ENCODE data around the gene GPANK1.

The GPANK1 gene

DNA sequence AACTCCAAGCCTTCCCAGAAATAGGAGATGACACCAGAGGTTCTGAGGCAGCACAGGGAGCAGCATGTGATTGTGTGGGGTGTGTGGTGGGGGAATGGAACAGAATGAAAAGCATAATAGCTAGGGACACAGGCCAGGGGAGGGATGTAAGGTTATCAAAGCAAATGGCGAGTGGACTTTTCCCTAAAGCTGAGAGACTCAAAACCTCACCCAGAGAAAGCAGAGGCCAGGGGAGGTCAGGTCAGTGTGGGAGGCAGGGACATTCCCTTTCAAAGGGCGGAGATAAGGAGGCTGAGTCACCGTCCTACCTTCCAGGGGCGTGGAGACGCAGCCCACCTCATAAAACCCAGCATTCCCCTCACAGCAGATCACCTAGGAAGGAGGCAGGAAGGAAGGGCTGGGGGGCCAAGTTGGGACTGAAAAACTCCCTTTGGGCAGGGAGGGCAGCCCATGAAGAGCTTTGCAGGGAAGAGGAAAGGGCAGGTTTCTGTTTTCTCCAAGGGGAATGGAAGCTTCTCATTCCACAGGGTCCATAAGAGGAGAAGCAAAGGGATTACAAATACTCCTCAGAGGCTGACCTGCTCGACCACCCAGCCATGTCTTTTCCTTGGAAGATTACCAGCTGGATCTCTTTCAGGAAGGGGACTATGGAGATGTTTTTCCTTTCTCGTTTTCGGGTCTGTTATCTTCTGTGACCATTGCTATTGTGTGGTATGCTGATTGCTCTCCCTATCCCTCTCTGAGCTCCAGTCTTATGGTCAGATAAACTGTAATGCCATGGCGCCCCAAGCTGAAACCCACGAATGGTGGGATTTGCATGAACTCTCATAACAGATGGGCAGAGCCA is 25.7 kb upstream of the GPANK1 start:
- no peak for FAIRE-seq

DNA sequence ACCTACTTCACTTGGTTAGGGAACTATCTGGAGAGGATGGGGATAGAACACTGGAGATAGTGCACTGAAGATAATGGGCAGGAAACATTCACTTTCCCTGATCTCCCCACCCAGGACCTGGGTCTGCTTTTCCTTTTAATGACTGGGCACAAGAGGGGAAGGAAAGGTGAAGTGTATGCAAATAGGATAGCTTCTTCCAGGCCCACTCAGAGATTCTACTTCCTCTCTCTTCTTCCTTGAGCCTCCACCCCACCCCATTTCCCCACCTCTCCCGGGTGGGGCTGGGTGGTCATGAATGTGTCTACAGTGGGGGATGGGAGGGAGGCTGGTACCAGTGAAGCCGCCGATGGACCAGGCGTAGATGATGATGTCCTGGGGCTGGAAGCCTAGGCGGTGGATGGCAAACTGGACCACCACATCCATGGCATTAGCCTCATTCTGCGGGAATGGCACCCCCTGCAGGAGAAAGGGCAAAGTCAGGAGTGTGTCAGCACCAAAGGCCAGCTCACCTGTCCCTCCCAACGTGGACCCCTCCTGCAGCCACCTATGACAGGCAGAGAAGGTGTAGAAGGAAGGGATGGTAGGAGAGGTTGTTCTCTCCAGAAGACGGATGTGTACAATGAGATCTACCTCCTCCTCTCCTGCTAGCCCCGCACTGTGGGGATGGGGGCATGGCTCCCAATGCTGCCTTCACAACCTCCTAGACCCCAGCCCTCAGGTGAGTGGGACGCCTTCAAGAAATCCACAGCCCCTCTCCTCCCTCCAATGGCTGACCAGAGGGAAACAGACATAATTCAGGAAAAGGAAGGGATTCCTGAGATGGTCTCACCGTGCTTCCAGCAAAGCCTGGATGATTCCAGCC is 24.7 kb upstream of the GPANK1 start:
- no peak for FAIRE-seq

DNA sequence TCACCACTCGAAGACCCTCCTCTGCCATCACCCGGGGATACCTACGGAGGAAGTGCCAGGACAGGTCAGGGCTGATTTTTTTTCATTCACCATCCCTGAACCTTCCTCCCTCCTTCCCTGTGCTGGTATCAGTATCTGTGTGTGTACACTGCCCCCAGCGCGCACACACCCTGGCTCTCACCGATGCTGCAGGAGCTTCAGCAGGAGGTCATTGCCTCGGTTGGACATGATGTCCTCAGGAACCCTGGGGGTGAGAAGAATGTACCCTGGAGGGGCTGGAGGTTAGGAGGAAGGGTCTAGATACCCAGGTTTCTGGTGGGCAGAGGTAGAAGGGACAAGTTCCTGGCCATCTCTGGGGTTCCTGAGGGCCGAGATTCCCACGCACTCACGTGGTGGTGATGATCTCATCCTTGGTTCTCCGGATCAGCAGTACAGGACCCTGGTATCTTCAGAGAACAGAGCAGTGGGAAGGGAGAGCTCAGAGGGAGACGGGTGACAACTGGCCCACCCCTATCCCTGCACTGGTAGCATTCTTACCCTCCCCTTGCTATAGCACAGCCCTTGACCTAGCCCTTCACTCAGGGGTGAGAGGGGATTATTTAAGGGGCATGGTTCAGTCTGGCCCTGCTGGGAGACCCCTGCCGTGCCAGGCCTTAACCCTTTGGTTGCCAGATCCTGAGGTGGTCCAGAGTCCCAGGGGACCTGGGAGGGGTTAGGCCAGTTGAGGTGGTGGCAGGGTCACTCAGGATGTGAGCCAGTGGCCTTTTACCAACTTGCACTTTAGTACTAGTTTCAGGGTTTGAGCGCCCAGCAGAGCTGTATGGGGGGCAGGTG is 23.3 kb upstream of the GPANK1 start:
- no peak for FAIRE-seq

DNA sequence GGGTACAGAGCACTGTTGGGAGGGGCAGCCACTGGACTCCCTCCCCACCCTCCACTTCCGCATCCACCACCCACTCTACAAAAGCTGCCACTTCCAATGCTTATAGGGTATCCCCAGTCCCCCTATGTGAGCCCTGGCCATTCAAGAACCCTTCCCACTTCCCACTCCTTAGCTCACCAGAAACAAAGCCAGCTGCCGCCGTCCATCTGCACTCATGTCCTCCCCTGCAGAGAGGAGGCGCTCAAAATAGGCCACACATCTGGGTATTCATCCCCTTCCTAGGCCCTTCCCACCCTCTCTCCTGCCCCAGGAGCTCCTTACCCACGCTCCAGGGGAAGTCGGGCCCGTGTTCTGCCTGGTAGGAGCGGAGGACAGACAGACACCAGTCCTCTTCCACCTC is 22.5 kb upstream of the GPANK1 start:
- no peak for FAIRE-seq

DNA sequence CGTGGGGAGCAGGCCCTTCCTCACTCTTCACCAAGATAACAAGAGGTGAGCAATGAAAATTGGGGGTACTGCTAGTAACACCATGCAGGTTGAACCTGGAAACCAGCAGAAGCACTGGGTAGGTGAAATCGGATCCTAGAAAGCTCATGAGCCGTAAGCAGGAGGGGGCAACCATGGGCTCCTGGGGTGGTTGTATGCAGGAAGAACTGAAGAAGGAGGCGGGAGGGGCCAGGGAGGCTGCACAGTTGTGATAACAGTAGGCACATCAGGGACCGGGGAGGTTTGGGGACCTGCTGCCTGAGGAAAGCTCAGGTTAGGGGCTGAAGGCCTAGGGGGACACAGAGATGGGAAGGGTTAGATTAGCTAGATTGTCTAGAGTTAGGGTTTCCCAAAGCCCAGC is 21.7 kb upstream of the GPANK1 start:
- FAIRE-seq: no peak

DNA sequence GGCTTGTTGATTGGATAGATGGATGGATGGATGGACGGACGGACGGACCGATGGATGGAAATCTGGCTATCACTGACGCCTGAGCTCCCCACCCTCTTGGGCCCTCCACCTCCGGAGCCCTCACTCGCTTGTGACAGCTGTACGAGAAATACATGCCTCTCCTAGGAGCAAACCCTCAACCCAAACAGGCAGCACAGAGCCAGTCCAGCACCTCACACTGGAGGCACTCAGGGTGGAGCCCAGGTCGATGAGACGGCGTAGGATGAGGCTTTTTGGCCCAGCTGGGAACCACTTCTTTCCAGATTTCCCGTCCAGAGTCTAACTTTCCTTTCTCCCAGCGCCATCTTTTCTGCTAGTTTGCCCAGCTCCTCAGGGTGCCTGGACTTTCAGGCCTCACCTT is 18.8 kb upstream of the GPANK1 start:
- no peak for FAIRE-seq

DNA sequence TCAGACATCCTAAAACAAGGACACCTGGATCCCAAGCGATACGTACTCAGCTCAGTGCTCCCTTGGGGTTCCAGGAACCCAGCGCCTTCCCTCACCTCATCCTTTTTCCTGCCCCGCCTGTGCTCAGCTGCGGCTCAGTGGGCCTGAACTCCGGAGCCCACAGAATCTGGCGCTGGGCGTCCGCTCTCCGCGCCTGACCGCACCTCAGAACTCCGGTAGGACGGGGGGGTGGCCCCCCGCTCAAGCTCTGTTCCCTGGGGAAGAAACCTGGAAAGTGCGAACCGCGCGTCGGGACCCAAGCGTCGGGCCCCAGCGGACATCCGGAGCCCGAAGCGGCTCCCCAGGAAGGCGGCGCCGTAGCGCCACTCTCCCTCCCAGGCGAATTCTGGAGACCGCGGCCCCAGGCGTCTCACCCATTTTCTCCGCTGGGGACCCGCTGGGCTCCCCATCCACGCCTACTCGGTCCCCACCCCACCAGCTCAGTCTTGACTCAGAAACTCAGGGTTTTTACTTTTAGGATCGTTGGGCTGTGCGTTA is 16.4 kb upstream of the GPANK1 start:
- no peak for FAIRE-seq

DNA sequence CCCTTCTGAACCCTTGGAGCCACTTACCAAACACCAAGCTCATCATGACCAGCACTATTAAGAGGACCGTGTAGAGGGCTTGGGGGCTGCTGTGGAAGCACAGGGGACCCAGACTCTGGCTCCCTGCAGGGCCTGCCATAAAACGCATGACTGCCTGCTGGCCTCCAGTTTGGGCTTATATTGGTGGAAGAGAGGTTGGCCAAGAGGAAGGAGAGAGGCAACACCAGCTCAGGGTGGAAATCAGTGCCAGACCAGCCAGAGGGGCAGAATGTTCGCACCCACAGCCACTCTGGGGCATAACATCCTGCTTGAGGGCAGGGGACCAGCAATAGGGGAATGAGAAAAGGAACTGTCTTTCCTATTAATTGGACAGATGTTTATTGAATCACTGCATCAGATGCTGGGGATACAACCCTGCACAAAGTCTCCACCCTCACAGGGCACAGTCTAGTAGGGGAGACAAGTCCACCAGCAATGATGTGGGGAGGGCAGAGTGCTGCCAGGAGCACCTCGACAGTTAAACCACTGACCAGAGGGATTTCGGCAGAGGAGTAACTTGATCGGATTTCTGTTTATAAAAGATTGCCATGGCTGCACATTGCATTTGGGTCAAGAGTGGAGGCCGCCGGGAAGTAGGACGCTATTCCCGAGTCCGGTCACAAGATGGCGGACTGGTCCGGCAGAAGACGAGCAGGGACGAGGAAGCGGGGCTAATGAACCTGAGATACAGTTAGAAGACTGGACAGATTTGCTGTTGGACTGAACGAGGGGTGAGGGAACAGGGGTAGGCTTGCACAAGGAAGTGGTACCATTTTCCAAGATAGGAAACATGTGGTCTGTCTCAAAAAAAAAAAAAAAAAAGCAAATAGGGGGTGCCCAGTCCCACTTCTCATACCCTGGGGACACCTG is 15.7 kb upstream of the GPANK1 start, which contains the start of gene LY6G5C:
LY6G5C (minus strand) TSS at position 842 of the 909 bp plus-strand sequence; CDS start at position 148, 694 bp downstream.
- no peak for FAIRE-seq

DNA sequence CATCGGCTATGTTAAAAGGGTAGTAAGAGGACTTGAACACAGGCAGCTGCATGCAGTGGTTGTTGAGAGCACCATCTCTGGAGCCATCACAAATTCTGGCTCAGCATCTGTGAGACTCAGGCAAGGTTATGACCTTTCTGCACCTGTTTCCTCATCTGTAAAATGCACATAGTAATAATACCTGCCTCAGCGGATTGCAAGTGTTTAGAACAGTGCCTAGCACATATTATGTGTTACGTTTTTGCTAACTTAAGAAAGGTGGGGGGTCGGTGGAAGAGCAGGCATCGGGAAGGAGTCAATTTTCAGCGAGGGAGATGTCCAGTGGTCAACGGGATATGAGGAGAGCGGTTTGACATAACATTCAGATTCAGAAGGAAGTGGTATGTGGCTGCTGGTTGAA is 13.2 kb upstream of the GPANK1 start:
- no peak for FAIRE-seq

DNA sequence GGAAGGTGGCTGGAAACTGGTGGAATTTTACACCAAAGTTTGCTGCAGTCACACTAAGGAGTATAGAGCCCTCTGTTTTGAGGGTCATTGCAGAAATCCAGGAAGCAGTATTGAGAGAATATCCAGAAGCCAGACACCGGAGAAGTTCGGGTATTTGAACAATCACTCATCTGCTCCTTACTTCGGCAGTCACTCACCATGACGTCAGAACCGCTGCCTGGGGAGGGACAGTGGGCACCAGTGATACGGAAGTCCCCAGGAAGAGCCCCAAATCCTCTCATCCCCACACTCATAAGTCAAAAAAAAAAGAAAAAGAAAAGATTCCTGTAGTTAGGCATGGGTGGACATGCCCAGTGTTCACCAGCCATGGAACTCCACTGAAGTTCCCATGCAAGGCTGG is 12.1 kb upstream of the GPANK1 start:
- FAIRE-seq: no peak

DNA sequence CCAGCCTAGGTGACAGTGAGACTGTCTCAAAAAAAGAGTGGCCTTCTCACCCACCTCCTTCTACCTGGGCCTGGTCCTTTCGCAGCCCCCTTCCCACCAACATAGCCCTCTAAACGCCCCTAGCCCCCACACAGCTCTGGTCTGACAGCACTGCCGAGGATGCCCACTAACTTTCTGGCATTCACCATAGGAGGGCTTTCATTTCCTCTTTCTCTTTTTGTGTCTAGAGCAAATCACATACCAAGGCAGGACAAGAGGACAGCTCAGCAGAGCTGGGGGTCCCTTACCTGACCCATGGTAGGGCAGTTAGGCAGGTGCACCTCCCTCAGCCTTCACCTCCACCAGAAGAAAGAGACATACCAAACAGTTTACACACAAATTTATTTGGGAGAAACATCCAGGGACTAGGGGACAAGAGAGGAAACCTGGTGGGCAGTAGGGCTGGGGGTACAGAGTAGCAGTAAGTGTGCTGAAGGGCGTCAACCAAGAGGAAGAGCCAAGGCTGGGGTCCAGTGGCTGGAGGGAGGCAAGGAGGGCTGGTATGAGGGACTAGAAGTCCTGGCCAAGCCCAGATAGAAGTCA is 11.6 kb upstream of the GPANK1 start:
- FAIRE-seq: no peak

DNA sequence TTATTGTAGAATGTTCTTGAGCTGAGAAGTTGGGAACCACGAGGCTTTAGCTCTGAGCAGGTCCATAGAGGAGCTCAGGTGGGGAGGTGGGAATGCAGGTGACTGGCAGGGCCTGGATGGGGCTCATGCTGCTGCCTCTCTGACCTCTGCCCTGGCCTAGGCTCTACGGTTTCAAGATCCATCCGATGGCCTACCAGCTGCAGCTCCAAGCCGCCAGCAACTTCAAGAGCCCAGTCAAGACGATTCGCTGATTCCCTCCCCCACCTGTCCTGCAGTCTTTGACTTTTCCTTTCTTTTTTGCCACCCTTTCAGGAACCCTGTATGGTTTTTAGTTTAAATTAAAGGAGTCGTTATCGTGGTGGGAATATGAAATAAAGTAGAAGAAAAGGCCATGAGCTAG is 4.9 kb upstream of the GPANK1 start, which contains the start of gene LY6G5B:
LY6G5B (plus strand) TSS at position 301 of the 400 bp plus-strand sequence. CDS start 975 bp downstream, outside the sequence.
- no peak for FAIRE-seq

DNA sequence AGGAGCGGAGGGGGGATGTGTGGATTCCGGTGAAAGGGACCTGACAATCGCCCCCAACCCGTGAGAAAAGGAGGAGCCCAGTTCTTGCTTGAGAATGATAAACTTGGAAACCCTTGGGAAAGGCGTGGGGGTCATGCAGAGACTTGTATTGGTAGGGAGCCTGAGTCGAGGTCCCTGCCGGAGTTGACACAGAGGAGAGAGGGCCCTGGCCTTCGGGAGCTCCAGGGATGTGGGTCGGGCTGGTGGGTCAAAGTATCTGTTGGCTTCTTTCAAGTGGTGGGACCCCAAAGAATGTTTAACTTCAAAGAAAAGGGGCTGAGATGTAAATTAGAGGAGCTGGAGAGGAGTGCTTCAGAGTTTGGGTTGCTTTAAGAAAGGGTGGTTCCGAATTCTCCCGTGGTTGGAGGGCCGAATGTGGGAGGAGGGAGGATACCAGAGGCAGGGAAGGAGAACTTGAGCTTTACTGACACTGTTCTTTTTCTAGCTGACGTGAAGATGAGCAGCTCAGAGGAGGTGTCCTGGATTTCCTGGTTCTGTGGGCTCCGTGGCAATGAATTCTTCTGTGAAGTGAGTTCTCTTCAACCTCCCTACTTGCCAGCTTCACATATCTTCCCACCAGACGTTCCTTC is 1.7 kb upstream of the GPANK1 start:
- no peak for FAIRE-seq

DNA sequence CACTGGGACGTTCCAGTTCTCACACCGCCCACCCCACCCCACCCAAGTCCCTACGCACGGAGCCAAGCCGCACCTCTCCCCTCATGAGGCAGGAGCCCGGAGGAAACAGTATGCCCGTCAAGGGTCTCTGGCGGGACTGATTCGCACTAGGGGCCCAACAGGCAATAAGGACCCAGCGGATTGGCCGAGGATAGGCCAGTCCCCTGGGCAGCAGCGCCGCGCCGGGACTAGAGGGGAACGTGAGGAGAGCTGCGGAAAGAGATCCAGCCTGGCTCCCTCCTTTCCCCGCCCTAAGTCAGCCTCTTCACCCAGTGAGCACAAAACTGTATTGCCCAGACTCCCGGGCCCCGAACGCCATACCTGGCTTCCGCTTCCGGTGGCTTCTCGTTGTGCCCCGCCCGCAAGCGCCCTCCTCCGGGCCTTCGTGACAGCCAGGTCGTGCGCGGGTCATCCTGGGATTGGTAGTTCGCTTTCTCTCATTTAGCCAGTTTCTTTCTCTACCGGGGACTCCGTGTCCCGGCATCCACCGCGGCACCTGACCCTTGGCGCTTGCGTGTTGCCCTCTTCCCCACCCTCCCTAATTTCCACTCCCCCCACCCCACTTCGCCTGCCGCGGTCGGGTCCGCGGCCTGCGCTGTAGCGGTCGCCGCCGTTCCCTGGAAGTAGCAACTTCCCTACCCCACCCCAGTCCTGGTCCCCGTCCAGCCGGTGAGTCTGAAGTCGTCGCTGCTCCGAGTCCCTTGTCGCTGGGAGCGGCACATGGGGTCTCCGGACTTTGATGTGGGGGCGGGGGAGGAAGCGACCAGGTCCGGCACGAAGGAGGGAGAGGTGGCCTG is 922 bp upstream of the GPANK1 start, which contains the start of gene CSNK2B:
CSNK2B (plus strand) TSS at position 580 of the 836 bp plus-strand sequence. CDS start 752 bp downstream, outside the sequence.
- FAIRE-seq: peak; percentile 69

DNA sequence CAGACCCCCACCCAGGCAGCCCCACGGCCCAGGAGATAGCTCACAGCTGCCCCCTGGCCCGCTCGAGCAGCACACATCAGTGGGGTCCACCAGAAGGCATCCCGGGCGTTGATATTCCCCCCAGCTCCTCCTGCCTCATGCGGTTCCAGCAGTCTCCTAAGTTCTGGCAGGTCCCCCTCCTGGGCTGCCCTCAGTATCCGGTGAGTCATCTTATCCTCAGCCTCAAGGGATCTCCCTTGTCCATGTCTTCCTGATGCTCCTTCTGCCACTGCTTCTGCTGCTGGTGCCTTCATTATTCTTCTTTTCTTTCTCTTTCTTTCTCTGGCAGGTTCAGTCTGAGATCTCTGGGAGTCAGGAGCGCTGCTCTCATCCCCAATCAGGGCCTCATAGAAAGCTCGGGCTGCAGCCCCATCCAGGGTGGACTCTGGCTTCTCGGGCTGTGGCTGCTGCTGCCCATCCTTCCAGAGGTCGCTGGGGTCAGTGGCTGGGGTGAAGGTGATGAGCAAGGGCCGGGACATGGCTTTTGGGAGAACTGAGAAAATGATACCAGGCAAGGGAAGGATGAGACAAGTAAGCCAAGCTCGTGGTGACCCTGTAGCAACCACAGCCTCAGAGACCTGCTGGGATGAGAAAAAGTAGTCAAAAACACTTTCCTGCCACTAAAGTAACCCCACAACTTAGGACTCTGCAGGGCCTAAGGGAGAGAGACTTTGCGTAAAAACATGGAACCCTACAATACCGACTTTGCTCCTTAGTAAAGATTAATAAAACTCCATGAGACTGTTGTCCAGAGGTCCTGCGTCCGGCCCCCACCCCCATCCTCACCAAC is 622 bp downstream of the GPANK1 start:
- no peak for FAIRE-seq

DNA sequence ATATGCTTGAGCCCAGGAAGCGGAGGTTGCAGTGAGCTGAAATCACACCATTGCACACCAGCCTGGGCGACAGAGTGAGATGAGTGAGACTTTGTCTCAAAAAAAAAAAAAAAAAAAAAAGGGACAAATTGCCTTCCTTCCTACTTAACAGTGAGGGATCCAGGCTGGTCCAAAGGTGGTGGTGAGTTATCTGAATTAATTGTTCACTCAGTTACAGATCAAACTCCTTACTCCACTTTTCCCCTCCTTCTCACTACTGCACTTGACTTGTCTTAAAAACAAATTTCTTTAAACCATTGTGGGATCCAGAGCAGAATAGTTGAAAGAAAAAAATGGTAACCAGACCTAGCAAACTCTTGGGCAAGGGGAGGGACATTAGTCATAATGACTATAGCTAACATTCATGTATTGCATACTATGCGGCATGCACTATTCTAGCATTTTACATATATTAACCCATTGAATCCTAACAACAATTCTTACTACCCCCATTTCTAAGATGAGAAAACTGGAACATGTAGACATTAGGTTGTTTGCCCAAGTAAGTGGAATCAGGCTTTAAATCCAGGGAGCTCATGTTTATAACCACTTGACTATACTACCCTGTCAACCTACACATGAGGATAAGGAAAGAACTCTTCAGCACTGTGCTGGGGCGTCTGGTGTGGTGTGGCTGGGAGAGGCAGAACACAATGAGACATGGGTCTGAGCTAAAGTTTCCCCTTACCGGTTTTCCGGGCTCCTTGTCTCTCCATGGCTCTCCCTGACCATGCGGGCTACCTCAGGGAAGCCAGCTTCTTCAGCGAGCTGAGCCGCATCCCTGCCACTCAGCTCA is 1.5 kb downstream of the GPANK1 start:
- no peak for FAIRE-seq

DNA sequence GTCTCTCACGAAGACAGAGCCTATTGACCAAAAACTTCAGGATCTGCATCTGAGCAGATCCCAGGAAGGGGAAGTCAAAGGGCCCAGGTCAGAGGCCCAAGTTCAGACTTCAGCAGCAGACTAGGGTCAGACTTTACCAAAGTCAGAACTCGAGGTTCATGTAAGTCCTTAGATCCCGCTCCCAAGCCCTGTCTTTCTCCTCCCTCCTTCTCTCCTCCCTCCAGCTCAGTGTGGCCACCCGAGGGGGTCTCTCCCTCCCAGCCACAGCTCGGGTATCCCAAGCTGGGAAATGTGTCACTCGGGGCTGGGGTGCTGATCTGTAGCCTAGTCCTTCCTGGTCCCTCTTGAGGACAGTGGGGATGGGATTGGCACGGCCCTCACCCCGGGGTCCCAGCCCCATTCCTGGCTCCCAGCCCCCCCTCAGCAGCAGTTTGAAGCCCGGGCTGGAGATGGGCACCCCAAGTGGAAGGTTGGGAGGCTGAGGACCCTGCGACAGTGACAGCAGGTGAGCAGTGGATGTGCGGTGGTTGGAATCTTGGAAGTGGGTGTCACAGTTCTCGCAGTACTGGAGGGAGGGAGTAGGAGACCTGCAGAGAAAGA is 2.6 kb downstream of the GPANK1 start:
- FAIRE-seq: no peak

Measured in TTC549 (cell line).